Thyroid gland (tissue), 4 donors: ENCODE measurements around the gene TFDP2.

ENCODE experiments used
- CTCF ChIP-seq, 6 experiments: fragments of 200-600 bp in 3 of 6; fragments of 450-650 bp in 3 of 6; sonication (generic) in 3 of 6; IDR thresholded peaks; one replicate each; pipeline ENCODE4 v1.5.1; 2016 to 2019; ENCODE audit warnings: antibody characterized with exemption in 6 of 6, mild to moderate bottlenecking in 2 of 6, inconsistent platforms in 1 of 6, moderate library complexity in 1 of 6
- POLR2A ChIP-seq, 2 donors: fragments of 450-650 bp; IDR thresholded peaks; one replicate each; pipeline ENCODE4 v1.6.1; 2017; ENCODE audit warnings: antibody characterized with exemption in 2 of 2, mild to moderate bottlenecking in 2 of 2, moderate library complexity in 1 of 2

- TF ChIP-seq POLR2A (IDR thresholded peaks at IDR 0.05) (no peak), CTCF (IDR thresholded peaks at IDR 0.05) (no peak)
Measured at GRCh38 chr3:142118911-142119310, 30.4 kb downstream of the TFDP2 start.
